Measurements from ENCODE around the gene PTPRN2.
"Not testable (repeated sequence)": the region's sequence is repeated elsewhere in the genome, so short reads cannot be mapped to it uniquely, and the experiment has no call there.

DNA sequence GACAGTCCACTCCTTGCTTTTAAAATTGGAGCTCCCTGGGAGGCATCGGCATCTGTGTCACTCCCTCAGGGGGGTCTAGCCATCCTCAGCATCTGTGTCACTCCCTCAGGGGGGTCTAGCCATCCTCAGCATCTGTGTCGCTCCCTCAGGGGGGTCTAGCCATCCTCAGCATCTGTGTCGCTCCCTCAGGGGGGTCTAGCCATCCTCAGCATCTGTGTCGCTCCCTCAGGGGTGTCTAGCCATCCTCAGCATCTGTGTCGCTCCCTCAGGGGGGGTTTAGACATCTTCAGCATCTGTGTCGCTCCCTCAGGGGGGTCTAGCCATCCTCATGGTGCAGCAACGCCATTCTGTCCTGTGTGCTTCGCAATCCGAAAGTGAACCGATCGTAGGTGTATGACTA is 651.9 kb downstream of the PTPRN2 start:
- TF ChIP-seq, protein P1, sequence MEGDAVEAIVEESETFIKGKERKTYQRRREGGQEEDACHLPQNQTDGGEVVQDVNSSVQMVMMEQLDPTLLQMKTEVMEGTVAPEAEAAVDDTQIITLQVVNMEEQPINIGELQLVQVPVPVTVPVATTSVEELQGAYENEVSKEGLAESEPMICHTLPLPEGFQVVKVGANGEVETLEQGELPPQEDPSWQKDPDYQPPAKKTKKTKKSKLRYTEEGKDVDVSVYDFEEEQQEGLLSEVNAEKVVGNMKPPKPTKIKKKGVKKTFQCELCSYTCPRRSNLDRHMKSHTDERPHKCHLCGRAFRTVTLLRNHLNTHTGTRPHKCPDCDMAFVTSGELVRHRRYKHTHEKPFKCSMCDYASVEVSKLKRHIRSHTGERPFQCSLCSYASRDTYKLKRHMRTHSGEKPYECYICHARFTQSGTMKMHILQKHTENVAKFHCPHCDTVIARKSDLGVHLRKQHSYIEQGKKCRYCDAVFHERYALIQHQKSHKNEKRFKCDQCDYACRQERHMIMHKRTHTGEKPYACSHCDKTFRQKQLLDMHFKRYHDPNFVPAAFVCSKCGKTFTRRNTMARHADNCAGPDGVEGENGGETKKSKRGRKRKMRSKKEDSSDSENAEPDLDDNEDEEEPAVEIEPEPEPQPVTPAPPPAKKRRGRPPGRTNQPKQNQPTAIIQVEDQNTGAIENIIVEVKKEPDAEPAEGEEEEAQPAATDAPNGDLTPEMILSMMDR (conservative IDR thresholded peaks at IDR 0.05 in 1 of 2, IDR thresholded peaks at IDR 0.05 in 1 of 2; ENCODE audit: low read depth in 1 of 2, low read length in 2 of 2), result not testable (repeated sequence)
- TF ChIP-seq EZH2 (IDR thresholded peaks at IDR 0.05; ENCODE audit: low read length, missing control alignments), result not testable (repeated sequence)

Measured in fibroblast of lung (primary cell).